GM12878 (cell line): ENCODE results near the gene EGFR. TPM values are rescaled to one million over a fixed set of nuclear protein-coding genes. Genes with fewer than 3 reads are reported as not detected.

Experiments
- ATAC-seq: fragments of 200-7000 bp; cut with Tn5 transposase; 3 replicates; pipeline ENCODE4 v1.9.1; 2020; ENCODE audit warnings: mild to moderate bottlenecking, moderate library complexity
- BruUV-seq: library from RNA; stranded (reverse); fragments of 400-500 nt; replicated peaks from 2 replicates; lab custom pipeline; 2021; lab: Mats Ljungman, UMichigan
- CTCF ChIA-PET: fragments of 300-600 bp; sonication (Branson Sonifier 250); formaldehyde crosslinking; extraction: SDS; loops from one replicate; lab custom pipeline; 2021; ENCODE audit warnings: inconsistent platforms; lab: Yijun Ruan, JAX
- POLR2A ChIA-PET: fragments of 350-600 bp; formaldehyde crosslinking; extraction: SDS; loops from one replicate; lab custom pipeline; 2021; ENCODE audit warnings: inconsistent platforms; lab: Charles Lee
- RAD21 ChIA-PET: fragments of 300-600 bp; sonication (Branson Sonifier 250); formaldehyde crosslinking; loops from one replicate; lab custom pipeline; 2023; ENCODE audit warnings: antibody characterized with exemption; ENCODE audit not compliant: unreplicated experiment; lab: Charles Lee
- SMC1A ChIA-PET: fragments of 300-600 bp; sonication (Branson Sonifier 250); formaldehyde crosslinking; loops from one replicate; lab custom pipeline; 2023; ENCODE audit not compliant: unreplicated experiment, uncharacterized antibody; lab: Charles Lee
- DNase-seq: peaks from one replicate; pipeline ENCODE4 v3.0.0-alpha.2; 2011; ENCODE audit warnings: low read depth, low spot score
- FAIRE-seq: peaks from 3 replicates; lab custom pipeline; 2011; peaks lifted over from hg19 to GRCh38; lab: Jason Lieb, UNC
- H2AFZ ChIP-seq: 2 replicates; pipeline ENCODE4 v1.6.0; 2011; ENCODE audit warnings: low read depth, low read length, control low read depth; ENCODE audit not compliant: control insufficient read depth
- H3K27ac ChIP-seq: 2 replicates; pipeline ENCODE4 v1.5.1; 2011; ENCODE audit warnings: control low read depth; ENCODE audit not compliant: control insufficient read depth, insufficient read depth
- H3K27me3 ChIP-seq, 2 experiments: replicated peaks in 1 of 2; 2 replicates each; pipeline versions ENCODE4 v1.6.0 to v1.6.1; 2011; ENCODE audit warnings: low read length in 1 of 2; ENCODE audit not compliant: control insufficient read depth in 2 of 2, insufficient read depth in 2 of 2
- H3K36me3 ChIP-seq, 2 experiments: 2 replicates each; pipeline ENCODE4 v1.5.1; 2011; ENCODE audit warnings: low read length in 1 of 2; ENCODE audit not compliant: control insufficient read depth in 2 of 2, insufficient read depth in 2 of 2
- H3K4me1 ChIP-seq: 2 replicates; pipeline ENCODE4 v1.6.1; 2011; ENCODE audit warnings: mild to moderate bottlenecking, low read length, moderate library complexity, mixed read lengths; ENCODE audit not compliant: control insufficient read depth, insufficient read depth
- H3K4me2 ChIP-seq: 2 replicates; pipeline ENCODE4 v1.6.0; 2011; ENCODE audit warnings: control low read depth; ENCODE audit not compliant: control insufficient read depth, insufficient read depth
- H3K4me3 ChIP-seq: fragments of 200-600 bp; sonication (generic); 2 replicates; pipeline ENCODE4 v1.5.1; 2016
- H3K79me2 ChIP-seq: 2 replicates; pipeline ENCODE4 v1.6.0; 2011; ENCODE audit warnings: low read length; ENCODE audit not compliant: control insufficient read depth, insufficient read depth
- H3K9ac ChIP-seq: 2 replicates; pipeline ENCODE4 v1.8.0; 2011; ENCODE audit warnings: low read length, control low read depth, mixed read lengths; ENCODE audit not compliant: control insufficient read depth, insufficient read depth
- H3K9me3 ChIP-seq: replicated peaks from 3 replicates; pipeline ENCODE4 v1.5.1; 2011; ENCODE audit warnings: mild to moderate bottlenecking, low read length; ENCODE audit not compliant: control insufficient read depth, insufficient read depth
- H4K20me1 ChIP-seq: 2 replicates; pipeline ENCODE4 v1.6.0; 2011; ENCODE audit not compliant: control insufficient read depth, insufficient read depth
- EED ChIP-seq: sonication (generic); IDR thresholded peaks from 2 replicates; pipeline ENCODE4 v1.6.1; 2016; ENCODE audit warnings: antibody characterized with exemption, low read depth
- EZH2 ChIP-seq: IDR thresholded peaks from 2 replicates; pipeline ENCODE4 v1.6.1; 2012; ENCODE audit warnings: low read depth, mild to moderate bottlenecking, control low read depth, inconsistent platforms, low read length, borderline replicate concordance; ENCODE audit not compliant: control insufficient read depth
- HDGF ChIP-seq: fragments of 450-650 bp; IDR thresholded peaks from 2 replicates; pipeline ENCODE4 v1.6.1; 2016; ENCODE audit warnings: antibody characterized with exemption
- PAX5 ChIP-seq: IDR thresholded peaks from 2 replicates; pipeline ENCODE4 v1.6.1; 2011; ENCODE audit warnings: low read depth, low read length, borderline replicate concordance
- RB1 ChIP-seq: fragments of 450-650 bp; formaldehyde crosslinking; IDR thresholded peaks from 2 replicates; pipeline ENCODE4 v1.6.1; 2017; ENCODE audit warnings: mild to moderate bottlenecking, borderline replicate concordance
- RCOR1 ChIP-seq: conservative IDR thresholded peaks from 2 replicates; pipeline ENCODE4 v1.6.1; 2012; ENCODE audit warnings: low read depth, low read length, improper control_type of control experiment
- WGBS: methylation state at CpG from one replicate; pipeline ENCODE4 v1.1.6; 2016; ENCODE audit warnings: low lambda C conversion rate; ENCODE audit not compliant: insufficient replicate concordance, insufficient coverage; ENCODE audit errors: missing lambda C conversion rate; 5-methylcytosine and 5-hydroxymethylcytosine counted together
- in situ Hi-C: fragments of 300-500 bp; cut with MboI; formaldehyde crosslinking; loops from 9 replicates; pipeline ENCODE4 v1.14.3; 2018; ENCODE audit warnings: mixed read lengths
- intact Hi-C: fragments of 100-400 bp; cut with micrococcal nuclease; formaldehyde crosslinking; loops from one replicate; pipeline ENCODE4 v1.14.2; 2022; ENCODE audit not compliant: unreplicated experiment
- polyA plus RNA-seq, 11 experiments: library from polyadenylated mRNA; depleted of rRNA in 4 of 11; unstranded in 6 of 11; stranded (reverse) in 5 of 11; fragments of >200 nt; fragmentation: Nextera tagmentation in 4 of 11; fragmentation: Illumina TruSeq in 1 of 11; extraction: Ambion mirVana in 4 of 11; extraction: Trizol in 1 of 11; gene quantifications; 1 replicate in 1 of 11; 2 replicates in 10 of 11; pipeline versions ENCODE4 v1.2.1 to v1.2.3, GENCODE V29; 2011 to 2016; ENCODE audit warnings: inconsistent platforms in 2 of 11, missing spikeins in 2 of 11, low read depth in 1 of 11
- total RNA-seq, 4 experiments: library from RNA; depleted of rRNA in 3 of 4; stranded (reverse); fragments of >200 nt in 3 of 4; fragmentation: Illumina TruSeq in 1 of 4; extraction: Trizol in 1 of 4; gene quantifications; 2 replicates each; pipeline versions ENCODE4 v1.2.1 to v1.2.3, GENCODE V29; 2013 to 2021
- TF ChIP-seq, protein P1 (sequence below): IDR thresholded peaks from 2 replicates; pipeline ENCODE4 v1.6.1; 2011; ENCODE audit warnings: low read depth, low read length, improper control_type of control experiment, borderline replicate concordance
- TF ChIP-seq, protein P2 (sequence below): fragments of 450-650 bp; IDR thresholded peaks from 2 replicates; pipeline ENCODE4 v1.6.1; 2016; ENCODE audit warnings: mild to moderate bottlenecking
- TF ChIP-seq, protein P3 (sequence below): fragments of 450-650 bp; formaldehyde crosslinking; IDR thresholded peaks from 2 replicates; pipeline ENCODE4 v1.4.0; 2022; ENCODE audit warnings: mild to moderate bottlenecking, moderate library complexity

EGFR gene
- total and polyA plus RNA-seq, 10 of the 15 experiments (the other 5 are each of a cell fraction or from before 2014, with no cell fraction given) = 0.01 to 0.31 TPM; not detected in 8

DNA sequence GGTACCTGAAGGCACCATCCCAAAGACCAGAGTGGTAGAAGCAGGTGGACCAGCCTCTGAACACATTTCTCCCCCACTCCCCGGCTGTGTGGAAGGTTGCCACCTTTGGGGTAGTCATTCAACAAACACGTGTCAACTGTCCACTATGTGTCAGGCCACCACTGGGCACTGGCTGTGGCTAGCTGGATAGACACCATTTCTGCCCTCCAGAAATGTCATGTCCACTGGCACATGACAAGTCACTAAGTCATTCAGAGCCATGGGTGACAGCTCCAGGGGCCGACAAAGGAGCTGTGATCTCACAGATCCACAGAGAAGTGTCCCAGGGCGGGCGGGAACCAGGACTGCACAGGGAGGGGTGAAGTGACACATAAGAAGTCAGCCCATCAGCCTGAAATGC lies 99.6 kb downstream of the EGFR start:
- FAIRE-seq = no peak

DNA sequence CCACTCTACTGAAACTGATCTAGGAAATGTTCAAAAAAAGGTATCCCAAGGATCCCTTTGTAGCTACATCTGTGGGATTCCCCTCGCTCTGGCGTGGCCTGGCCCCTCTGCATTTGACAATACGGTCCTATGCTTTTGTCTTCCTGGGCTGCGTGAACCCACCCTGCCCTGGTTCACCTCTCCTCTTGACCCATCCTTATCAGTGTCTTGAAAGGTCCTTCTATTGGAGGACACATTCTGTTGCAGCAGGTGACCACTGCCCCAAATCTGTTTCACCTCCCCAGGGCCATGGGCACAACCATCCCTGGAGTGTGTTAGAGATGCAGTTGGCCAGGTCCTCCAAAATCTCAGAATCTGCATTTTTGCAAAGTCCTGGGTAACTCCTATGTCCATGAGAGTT lies 100.8 kb downstream of the EGFR start:
- RAD21 ChIA-PET = no interaction called here
- 45% methylated on average over 4 of the region's 4 CpGs for WGBS
- TF ChIP-seq, protein P1, sequence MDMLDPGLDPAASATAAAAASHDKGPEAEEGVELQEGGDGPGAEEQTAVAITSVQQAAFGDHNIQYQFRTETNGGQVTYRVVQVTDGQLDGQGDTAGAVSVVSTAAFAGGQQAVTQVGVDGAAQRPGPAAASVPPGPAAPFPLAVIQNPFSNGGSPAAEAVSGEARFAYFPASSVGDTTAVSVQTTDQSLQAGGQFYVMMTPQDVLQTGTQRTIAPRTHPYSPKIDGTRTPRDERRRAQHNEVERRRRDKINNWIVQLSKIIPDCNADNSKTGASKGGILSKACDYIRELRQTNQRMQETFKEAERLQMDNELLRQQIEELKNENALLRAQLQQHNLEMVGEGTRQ = no peak
- TF ChIP-seq, protein P2, sequence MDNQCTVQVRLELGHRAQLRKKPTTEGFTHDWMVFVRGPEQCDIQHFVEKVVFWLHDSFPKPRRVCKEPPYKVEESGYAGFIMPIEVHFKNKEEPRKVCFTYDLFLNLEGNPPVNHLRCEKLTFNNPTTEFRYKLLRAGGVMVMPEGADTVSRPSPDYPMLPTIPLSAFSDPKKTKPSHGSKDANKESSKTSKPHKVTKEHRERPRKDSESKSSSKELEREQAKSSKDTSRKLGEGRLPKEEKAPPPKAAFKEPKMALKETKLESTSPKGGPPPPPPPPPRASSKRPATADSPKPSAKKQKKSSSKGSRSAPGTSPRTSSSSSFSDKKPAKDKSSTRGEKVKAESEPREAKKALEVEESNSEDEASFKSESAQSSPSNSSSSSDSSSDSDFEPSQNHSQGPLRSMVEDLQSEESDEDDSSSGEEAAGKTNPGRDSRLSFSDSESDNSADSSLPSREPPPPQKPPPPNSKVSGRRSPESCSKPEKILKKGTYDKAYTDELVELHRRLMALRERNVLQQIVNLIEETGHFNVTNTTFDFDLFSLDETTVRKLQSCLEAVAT = no peak
- TF ChIP-seq RB1 (no peak), HDGF (no peak), EED (no peak), RCOR1 (no peak), PAX5 (no peak)
- TF ChIP-seq, protein P3, sequence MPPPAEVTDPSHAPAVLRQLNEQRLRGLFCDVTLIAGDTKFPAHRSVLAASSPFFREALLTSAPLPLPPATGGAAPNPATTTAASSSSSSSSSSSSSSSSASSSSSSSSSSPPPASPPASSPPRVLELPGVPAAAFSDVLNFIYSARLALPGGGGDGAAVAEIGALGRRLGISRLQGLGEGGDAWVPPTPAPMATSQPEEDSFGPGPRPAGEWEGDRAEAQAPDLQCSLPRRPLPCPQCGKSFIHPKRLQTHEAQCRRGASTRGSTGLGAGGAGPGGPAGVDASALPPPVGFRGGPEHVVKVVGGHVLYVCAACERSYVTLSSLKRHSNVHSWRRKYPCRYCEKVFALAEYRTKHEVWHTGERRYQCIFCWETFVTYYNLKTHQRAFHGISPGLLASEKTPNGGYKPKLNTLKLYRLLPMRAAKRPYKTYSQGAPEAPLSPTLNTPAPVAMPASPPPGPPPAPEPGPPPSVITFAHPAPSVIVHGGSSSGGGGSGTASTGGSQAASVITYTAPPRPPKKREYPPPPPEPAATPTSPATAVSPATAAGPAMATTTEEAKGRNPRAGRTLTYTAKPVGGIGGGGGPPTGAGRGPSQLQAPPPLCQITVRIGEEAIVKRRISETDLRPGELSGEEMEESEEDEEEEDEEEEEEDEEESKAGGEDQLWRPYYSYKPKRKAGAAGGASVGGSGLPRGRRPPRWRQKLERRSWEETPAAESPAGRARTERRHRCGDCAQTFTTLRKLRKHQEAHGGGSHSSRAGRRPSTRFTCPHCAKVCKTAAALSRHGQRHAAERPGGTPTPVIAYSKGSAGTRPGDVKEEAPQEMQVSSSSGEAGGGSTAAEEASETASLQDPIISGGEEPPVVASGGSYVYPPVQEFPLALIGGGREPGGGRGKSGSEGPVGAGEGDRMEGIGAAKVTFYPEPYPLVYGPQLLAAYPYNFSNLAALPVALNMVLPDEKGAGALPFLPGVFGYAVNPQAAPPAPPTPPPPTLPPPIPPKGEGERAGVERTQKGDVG (CRISPR knock-in tag) = no peak

More for the DNA sequence above, 99.6 kb downstream of the EGFR start:
- no peak overlapping the region for H3K9ac ChIP-seq
- no peak overlapping the region for H3K4me3 ChIP-seq
- BruUV-seq = no TSS peak
- H3K4me2 ChIP-seq = no peak overlapping the region
- H3K9me3 ChIP-seq = no peaks in the 10 kb centered on the region
- intact Hi-C loops = no loop called here
- no peaks in the 10 kb centered on the region for H4K20me1 ChIP-seq
- H2AFZ ChIP-seq = no peak overlapping the region
- RAD21 ChIA-PET = no interaction called here
- peaks cover 0 to 3% of the 10 kb centered on the region in 2 experiments; a peak in 1 of 4 replicates for H3K27me3 ChIP-seq
- DNase-seq = no peak
- H3K79me2 ChIP-seq = no peaks in the 10 kb centered on the region
- no peaks in the 10 kb centered on the region for H3K4me1 ChIP-seq
- in situ Hi-C loops = no loop called here
- SMC1A ChIA-PET = interaction anchor here (1.0 kb wide), 1 partner anchor 134 kb away, joined by 3 read pairs; no protein-coding TSS in a partner anchor
- no peak overlapping the region for H3K27ac ChIP-seq
- no peaks in the 10 kb centered on the region for H3K36me3 ChIP-seq
- POLR2A ChIA-PET = no interaction called here
- TF ChIP-seq EZH2 = no peak
- TF ChIP-seq, all 136 proteins: peak for 0
- ATAC-seq = no peak
- 10% methylated on average over 5 of the region's 5 CpGs for WGBS
- CTCF ChIA-PET = interaction anchor here (0.8 kb wide), 1 partner anchor 137 kb away, joined by 3 read pairs; no protein-coding TSS in a partner anchor

More for the DNA sequence above, 100.8 kb downstream of the EGFR start:
- Histone ChIP-seq H3K4me3 (no peak overlapping the region), H3K27ac (no peak overlapping the region), H3K79me2 (no peaks in the 10 kb centered on the region), H3K27me3 (peaks cover 0 to 3% of the 10 kb centered on the region in 2 experiments; a peak in 1 of 4 replicates), H3K4me1 (no peaks in the 10 kb centered on the region), H4K20me1 (no peaks in the 10 kb centered on the region), H3K36me3 (no peaks in the 10 kb centered on the region), H3K9ac (no peak overlapping the region), H3K4me2 (no peak overlapping the region), H3K9me3 (no peaks in the 10 kb centered on the region), H2AFZ (no peak overlapping the region)
- no peak for ATAC-seq
- CTCF ChIA-PET = no interaction called here
- in situ Hi-C loops = no loop called here
- BruUV-seq = no TSS peak
- intact Hi-C loops = no loop called here
- no peak for DNase-seq
- POLR2A ChIA-PET = no interaction called here
- no peak for FAIRE-seq
- SMC1A ChIA-PET = interaction anchor here (1.0 kb wide), 1 partner anchor 133 kb away, joined by 3 read pairs; no protein-coding TSS in a partner anchor
